Activated CD4-positive, alpha-beta T cell treated with anti-CD3 and anti-CD28 coated beads, Interleukin-2, amount 10 ng/mL, durations not matched to agents 24 days and 14 days (primary cell): ENCODE results near the gene CHSY3. TPM values are rescaled to one million over a fixed set of nuclear protein-coding genes. Genes with fewer than 3 reads are reported as not detected.

Experiments
- DNase-seq: peaks from one replicate; pipeline ENCODE4 v3.0.0; 2022
- H3K27ac Mint-ChIP-seq: one replicate; pipeline ENCODE4 v1.8.0; 2022; ENCODE audit warnings: mild to moderate bottlenecking, mixed read lengths
- H3K27me3 Mint-ChIP-seq: one replicate; pipeline ENCODE4 v1.8.0; 2022; ENCODE audit warnings: mixed read lengths
- H3K36me3 Mint-ChIP-seq: one replicate; pipeline ENCODE4 v1.8.0; 2022; ENCODE audit warnings: low read depth, mild to moderate bottlenecking, mixed read lengths
- H3K4me1 Mint-ChIP-seq: one replicate; pipeline ENCODE4 v1.8.0; 2021; ENCODE audit warnings: mixed read lengths
- H3K4me3 Mint-ChIP-seq: one replicate; pipeline ENCODE4 v1.8.0; 2022; ENCODE audit warnings: mild to moderate bottlenecking, moderate library complexity, mixed read lengths
- H3K9me3 Mint-ChIP-seq: one replicate; pipeline ENCODE4 v1.8.0; 2021; ENCODE audit warnings: mixed read lengths
- intact Hi-C: fragments of 100-400 bp; cut with micrococcal nuclease; formaldehyde crosslinking; loops from one replicate; pipeline ENCODE4 v1.15.1; 2023
- total RNA-seq: library from RNA; stranded (reverse); gene quantifications from 2 replicates; pipeline ENCODE4 v1.2.3, GENCODE V29; 2022

Gene CHSY3
- total RNA-seq, 1 donor from 2014 or later: not detected

GRCh38 chr5:130064484-130064883, 160.2 kb downstream of the CHSY3 start:
- Mint-ChIP-seq H3K9me3 (no peaks in the 10 kb centered on the region), H3K4me3 (no peak overlapping the region), H3K27me3 (no peaks in the 10 kb centered on the region), H3K4me1 (no peaks in the 10 kb centered on the region), H3K36me3 (no peaks in the 10 kb centered on the region), H3K27ac (no peak overlapping the region)
- intact Hi-C loops: no loop called here
- DNase-seq: no peak

- no peaks in the 10 kb centered on the region for H3K27me3 Mint-ChIP-seq
These were observed 161.4 kb downstream of the CHSY3 start for GRCh38 chr5:130065617-130066016.

DNA sequence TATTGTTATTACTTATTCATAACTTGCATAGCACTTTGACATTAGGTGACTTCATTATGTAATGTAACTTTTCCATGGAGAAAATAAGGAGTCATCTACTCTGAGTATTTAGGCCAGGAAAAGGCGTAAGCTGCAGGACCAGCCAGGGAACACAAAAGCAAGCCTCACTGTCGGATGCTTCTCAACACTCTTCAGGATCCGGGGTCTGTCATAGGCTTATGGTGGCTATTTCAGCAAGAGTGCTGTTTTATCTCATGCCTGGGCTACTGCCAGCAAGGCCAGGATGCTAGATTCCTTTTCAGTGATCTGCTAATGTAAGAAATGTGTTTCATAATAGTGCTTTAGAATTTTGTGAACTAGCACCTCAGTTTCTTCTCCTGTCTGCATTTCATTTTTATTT, 162.4 kb downstream of the CHSY3 start:
- intact Hi-C loops: no loop called here
- Mint-ChIP-seq H3K36me3 (no peaks in the 10 kb centered on the region), H3K27ac (no peak overlapping the region)

More at GRCh38 chr5:130065617-130066016, 161.4 kb downstream of the CHSY3 start:
- intact Hi-C loops: no loop called here
- Mint-ChIP-seq H3K9me3 (no peaks in the 10 kb centered on the region), H3K4me1 (no peaks in the 10 kb centered on the region), H3K27ac (no peak overlapping the region), H3K4me3 (no peak overlapping the region), H3K36me3 (no peaks in the 10 kb centered on the region)
- DNase-seq: no peak

DNA sequence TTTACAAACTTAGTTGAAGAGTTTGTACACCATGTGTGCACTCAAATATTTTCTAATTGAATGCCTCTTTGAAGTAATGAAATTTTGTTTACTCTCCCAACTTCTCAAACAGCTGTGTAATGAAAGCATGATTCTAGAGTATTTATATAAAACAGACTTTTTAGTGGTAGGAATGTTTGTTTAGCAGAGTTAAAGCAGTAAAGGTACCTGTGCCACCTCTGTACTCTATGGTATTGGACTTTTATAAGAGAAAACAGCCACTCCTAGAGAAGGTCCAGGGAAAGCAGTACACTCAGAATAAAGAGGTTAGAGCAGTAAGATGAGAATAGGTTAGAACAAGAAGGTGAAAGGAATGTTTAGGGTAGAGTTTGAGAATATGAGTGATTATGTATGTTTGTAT, 163.1 kb downstream of the CHSY3 start:
- Mint-ChIP-seq H3K36me3 (no peaks in the 10 kb centered on the region), H3K4me3 (no peak overlapping the region), H3K9me3 (no peaks in the 10 kb centered on the region), H3K27ac (no peak overlapping the region), H3K4me1 (no peaks in the 10 kb centered on the region), H3K27me3 (no peaks in the 10 kb centered on the region)
- no peak for DNase-seq
- intact Hi-C loops: no loop called here

More for the DNA sequence above, 162.4 kb downstream of the CHSY3 start:
- DNase-seq: no peak
- Mint-ChIP-seq H3K27me3 (no peaks in the 10 kb centered on the region), H3K4me1 (no peaks in the 10 kb centered on the region), H3K9me3 (no peaks in the 10 kb centered on the region), H3K4me3 (no peak overlapping the region)

- Mint-ChIP-seq H3K27ac (no peak overlapping the region), H3K36me3 (no peaks in the 10 kb centered on the region), H3K9me3 (no peaks in the 10 kb centered on the region), H3K4me1 (no peaks in the 10 kb centered on the region), H3K4me3 (no peak overlapping the region), H3K27me3 (no peaks in the 10 kb centered on the region)
- no peak for DNase-seq
- intact Hi-C loops: no loop called here
These were observed 163.8 kb downstream of the CHSY3 start for GRCh38 chr5:130068101-130068500.

GRCh38 chr5:130068988-130069387, 164.7 kb downstream of the CHSY3 start:
- Mint-ChIP-seq H3K4me3 (no peak overlapping the region), H3K4me1 (no peaks in the 10 kb centered on the region), H3K36me3 (no peaks in the 10 kb centered on the region), H3K27me3 (no peaks in the 10 kb centered on the region), H3K9me3 (no peaks in the 10 kb centered on the region), H3K27ac (no peak overlapping the region)
- intact Hi-C loops: no loop called here
- DNase-seq: no peak

GRCh38 chr5:130074820-130075219, 170.6 kb downstream of the CHSY3 start:
- Mint-ChIP-seq H3K27ac (no peak overlapping the region), H3K9me3 (no peaks in the 10 kb centered on the region), H3K36me3 (no peaks in the 10 kb centered on the region), H3K4me1 (no peaks in the 10 kb centered on the region), H3K27me3 (no peaks in the 10 kb centered on the region), H3K4me3 (no peak overlapping the region)
- DNase-seq: no peak
- intact Hi-C loops: no loop called here

- Mint-ChIP-seq H3K4me1 (no peaks in the 10 kb centered on the region), H3K27ac (no peak overlapping the region), H3K27me3 (no peaks in the 10 kb centered on the region), H3K4me3 (no peak overlapping the region), H3K9me3 (no peaks in the 10 kb centered on the region), H3K36me3 (no peaks in the 10 kb centered on the region)
- no peak for DNase-seq
- intact Hi-C loops: no loop called here
These were observed 172.7 kb downstream of the CHSY3 start for GRCh38 chr5:130077007-130077406.

GRCh38 chr5:130078661-130079060, 174.4 kb downstream of the CHSY3 start:
- Mint-ChIP-seq H3K9me3 (no peaks in the 10 kb centered on the region), H3K4me3 (no peak overlapping the region), H3K4me1 (no peaks in the 10 kb centered on the region), H3K27me3 (no peaks in the 10 kb centered on the region), H3K27ac (no peak overlapping the region), H3K36me3 (no peaks in the 10 kb centered on the region)
- DNase-seq: no peak
- intact Hi-C loops: no loop called here

DNA sequence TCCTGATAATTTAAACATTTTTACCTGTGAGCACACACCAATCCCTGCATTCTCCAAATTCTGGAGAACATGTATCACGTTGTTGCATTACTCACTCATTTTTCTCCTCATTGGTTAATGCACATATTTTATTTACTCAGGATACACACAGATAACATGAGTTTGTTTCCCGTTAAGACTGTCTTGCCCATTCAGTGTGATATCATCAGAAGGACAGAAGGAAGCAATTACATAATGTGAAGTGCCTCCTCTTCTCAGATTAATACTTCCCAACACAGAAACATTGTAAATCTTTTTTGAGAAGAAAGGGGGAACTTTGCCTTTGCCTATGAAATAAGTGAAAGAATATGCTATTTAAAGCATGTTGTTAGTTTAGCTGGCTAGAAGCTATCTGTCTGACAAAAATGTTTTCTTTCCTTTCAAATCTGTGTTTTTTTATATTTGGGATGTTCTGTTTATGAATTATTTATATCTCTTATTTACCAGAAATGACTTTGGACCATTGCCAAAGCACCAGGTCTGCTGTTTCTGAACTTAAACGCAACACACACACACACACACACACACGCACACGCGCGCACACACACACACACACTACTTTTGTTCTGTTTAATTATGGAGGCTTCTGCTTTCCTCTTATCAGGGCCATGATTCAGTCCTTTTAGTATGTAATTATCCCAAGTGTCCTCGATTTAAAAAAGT, 186.5 kb downstream of the CHSY3 start:
- no peak overlapping the region for H3K27ac Mint-ChIP-seq
- no peak for DNase-seq
- H3K4me1 Mint-ChIP-seq: no peaks in the 10 kb centered on the region
- no peaks in the 10 kb centered on the region for H3K9me3 Mint-ChIP-seq
- no peaks in the 10 kb centered on the region for H3K36me3 Mint-ChIP-seq
- no peak overlapping the region for H3K4me3 Mint-ChIP-seq
- intact Hi-C loops: no loop called here
- no peaks in the 10 kb centered on the region for H3K27me3 Mint-ChIP-seq

- Mint-ChIP-seq H3K4me1 (no peaks in the 10 kb centered on the region), H3K4me3 (no peak overlapping the region), H3K36me3 (no peaks in the 10 kb centered on the region), H3K9me3 (no peaks in the 10 kb centered on the region), H3K27ac (no peak overlapping the region), H3K27me3 (no peaks in the 10 kb centered on the region)
- no peak for DNase-seq
- intact Hi-C loops: no loop called here
These were observed 188.7 kb downstream of the CHSY3 start for GRCh38 chr5:130092991-130093390.

- no peak overlapping the region for H3K27ac Mint-ChIP-seq
- DNase-seq: no peak
- no peaks in the 10 kb centered on the region for H3K4me1 Mint-ChIP-seq
- no peak overlapping the region for H3K4me3 Mint-ChIP-seq
- no peaks in the 10 kb centered on the region for H3K9me3 Mint-ChIP-seq
- no peaks in the 10 kb centered on the region for H3K27me3 Mint-ChIP-seq
- intact Hi-C loops: no loop called here
- no peaks in the 10 kb centered on the region for H3K36me3 Mint-ChIP-seq
These were observed 192.2 kb downstream of the CHSY3 start for GRCh38 chr5:130096483-130096882.

GRCh38 chr5:130099008-130099407, 194.7 kb downstream of the CHSY3 start:
- H3K27ac Mint-ChIP-seq: no peak overlapping the region
- H3K4me3 Mint-ChIP-seq: no peak overlapping the region
- H3K36me3 Mint-ChIP-seq: no peaks in the 10 kb centered on the region
- no peaks in the 10 kb centered on the region for H3K9me3 Mint-ChIP-seq
- H3K4me1 Mint-ChIP-seq: no peaks in the 10 kb centered on the region
- no peak for DNase-seq
- no peaks in the 10 kb centered on the region for H3K27me3 Mint-ChIP-seq
- intact Hi-C loops: no loop called here

DNA sequence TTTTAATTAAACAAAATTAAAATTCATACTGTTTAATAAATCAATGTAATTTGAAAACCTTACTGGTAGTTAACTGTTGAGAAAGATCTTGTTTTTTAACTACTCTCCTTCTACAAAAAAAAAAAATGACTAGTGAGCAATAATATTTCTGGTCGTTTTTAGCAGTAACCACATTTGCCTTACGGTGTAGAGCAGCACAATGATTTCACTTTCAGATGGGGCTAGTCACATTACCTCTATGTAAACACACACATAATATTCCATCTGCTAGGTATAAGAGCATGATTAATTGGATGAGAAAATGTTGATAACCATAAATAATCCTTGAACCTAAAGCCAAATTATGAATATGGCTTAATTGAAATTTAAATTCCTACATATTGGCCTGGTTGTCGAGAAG, 198.1 kb downstream of the CHSY3 start:
- Mint-ChIP-seq H3K27ac (no peak overlapping the region), H3K4me3 (no peak overlapping the region), H3K9me3 (no peaks in the 10 kb centered on the region), H3K27me3 (no peaks in the 10 kb centered on the region), H3K36me3 (no peaks in the 10 kb centered on the region), H3K4me1 (no peaks in the 10 kb centered on the region)
- no peak for DNase-seq
- intact Hi-C loops: no loop called here

DNA sequence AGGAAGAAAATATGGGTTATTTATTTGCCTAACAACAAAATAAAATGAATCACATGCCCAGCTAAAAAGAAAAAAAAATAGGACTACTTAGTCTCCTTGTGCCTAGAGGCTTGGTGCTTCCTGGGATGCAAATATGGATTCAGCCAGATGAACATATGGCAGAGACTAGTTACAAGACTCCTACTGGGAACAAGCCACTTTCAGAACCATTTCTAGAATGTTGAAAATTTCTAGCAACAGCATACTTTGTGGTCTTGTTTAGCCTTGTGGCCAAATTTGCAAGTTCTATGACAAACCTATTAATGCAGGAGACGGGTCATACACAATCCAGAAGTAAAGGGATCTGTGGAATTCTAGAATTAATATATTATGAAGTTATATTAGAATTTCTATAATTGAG, 198.7 kb downstream of the CHSY3 start:
- H3K27ac Mint-ChIP-seq: no peak overlapping the region
- no peaks in the 10 kb centered on the region for H3K36me3 Mint-ChIP-seq
- H3K4me1 Mint-ChIP-seq: no peaks in the 10 kb centered on the region
- no peak overlapping the region for H3K4me3 Mint-ChIP-seq
- intact Hi-C loops: no loop called here
- no peaks in the 10 kb centered on the region for H3K27me3 Mint-ChIP-seq
- H3K9me3 Mint-ChIP-seq: no peaks in the 10 kb centered on the region
- no peak for DNase-seq
